Smooth muscle cell of the umbilical artery (primary cell): ENCODE measurements around the gene SYT5. TPM values are rescaled to one million over a fixed set of nuclear protein-coding genes. Genes with fewer than 3 reads are reported as not detected.

Experiments used
- total RNA-seq: library from RNA; depleted of rRNA; stranded (reverse); fragments of >200 nt; gene quantifications from 2 replicates; pipeline ENCODE4 v1.2.3, GENCODE V29; 2014

SYT5 gene
- not detected in 2 replicates for total RNA-seq

DNA sequence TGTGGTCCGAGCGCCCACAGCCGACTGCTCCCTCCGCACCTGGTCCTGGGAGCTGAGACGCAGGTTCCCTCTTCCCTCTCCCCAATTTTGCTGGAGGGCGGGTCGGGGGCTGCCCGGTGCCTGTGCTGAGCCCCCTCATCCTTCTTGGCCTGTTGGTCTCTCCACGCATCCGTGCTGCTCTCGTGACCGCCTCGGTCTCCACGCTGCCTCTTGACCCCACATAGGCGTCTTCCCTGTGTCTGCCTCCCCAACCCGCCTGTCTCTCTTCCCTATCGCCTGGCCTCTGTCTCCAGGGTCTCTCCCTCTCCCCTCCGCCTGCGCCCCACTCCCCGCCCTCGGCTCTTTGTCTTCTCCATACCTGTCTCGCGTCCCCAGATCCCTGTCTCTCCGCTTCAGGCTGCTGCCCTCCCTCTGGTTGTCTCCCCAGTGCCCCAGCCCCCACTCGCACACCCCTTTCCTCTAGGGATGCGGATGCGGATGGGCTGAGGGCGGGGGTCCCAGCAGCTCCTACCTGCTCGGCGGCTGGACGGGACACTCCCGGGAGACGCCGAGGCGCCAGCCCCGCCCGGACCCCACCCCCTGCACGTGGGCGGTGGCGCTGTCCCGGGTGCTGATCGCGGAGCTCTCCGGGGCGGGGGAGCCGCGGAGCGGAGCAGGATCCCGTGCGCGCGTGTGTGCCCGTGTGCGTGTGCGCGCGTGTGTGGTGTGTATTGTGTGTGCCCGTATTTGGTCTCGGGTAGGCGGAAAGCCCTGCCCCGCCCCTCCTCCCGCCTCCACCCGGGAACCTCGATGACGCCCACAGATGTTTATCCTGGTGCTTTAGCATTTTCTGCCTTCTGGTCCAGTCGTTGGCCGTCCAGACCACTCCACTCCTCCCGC, at the start of gene SYT5:
Gene SYT5, minus strand, starts transcription at position 684 of the 879 bp plus-strand sequence. CDS start 1,248 bp downstream, outside the sequence.

DNA sequence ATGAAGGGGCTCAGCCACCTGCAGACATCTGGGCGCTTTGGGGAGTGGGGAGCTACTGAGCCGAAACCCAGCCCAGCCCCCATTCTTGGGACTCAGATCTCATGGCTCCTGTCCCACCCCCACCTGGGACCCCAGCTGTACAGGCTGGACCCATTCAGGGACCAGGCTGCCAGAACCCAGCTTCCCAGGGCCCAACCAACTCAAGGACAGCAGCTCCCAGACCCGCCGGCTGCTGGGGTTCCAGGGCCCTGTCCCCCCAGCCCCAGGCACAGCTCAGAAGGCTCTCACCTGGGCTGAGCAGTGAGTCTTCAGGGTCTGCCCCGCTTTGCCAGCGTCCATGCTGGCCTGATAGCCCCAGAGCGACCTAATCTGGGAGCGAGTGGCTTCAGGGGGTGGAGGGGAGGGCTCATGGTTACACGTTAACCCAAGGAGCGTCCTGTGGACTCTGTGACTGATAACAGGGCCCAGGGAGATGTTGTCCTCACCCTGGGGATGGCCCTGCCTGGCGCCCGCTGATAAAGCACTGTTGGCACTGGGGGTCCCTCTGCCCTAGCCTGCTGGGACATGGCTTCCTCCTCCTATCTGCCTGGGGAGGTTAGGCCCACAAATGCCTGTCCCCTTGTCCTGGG, 48.4 kb upstream of the SYT5 start, which contains the start of gene TMEM86B:
Gene TMEM86B, minus strand, starts transcription at position 361 of the 629 bp plus-strand sequence. Its CDS starts 22 bp downstream, at position 339.

DNA sequence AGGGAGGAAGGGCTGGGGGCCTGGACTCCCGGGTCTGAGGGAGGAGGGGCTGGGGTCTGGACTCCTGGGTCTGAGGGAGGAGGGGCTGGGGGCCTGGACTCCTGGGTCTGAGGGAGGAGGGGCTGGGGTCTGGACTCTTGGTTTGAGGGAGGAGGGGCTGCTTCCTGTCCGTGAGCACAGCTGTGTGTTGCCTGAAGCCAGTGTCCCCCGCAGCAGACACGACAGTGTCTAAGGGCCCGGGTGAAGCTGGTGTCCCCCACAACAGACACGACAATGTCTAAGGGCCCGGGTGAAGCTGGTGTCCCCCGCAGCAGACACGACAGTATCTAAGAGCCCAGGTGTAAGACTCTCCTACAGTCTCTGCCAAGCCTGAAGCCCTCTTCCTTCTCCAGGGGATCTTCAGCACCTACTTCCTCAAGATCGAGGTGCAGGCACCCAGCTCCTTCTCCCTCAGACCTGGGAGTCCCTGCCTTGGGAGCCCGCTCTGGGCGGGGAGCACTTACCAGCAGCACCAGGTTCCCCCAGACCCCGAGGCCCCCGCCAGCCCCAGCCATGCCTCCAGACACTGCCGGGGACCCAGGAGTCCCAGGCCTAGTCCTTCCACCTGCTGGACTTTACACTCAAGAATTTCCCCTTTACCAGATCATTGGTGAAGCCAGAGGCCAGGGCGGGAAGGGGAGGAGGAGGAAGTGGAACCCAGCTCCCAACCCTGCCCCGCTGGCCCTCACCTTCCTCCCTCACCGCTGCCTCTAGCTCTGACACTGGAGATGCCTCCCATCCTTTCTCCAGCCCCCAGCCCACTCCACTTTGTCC, 29.0 kb upstream of the SYT5 start, which contains the start of gene PTPRH:
Gene PTPRH, minus strand, starts transcription at position 622 of the 813 bp plus-strand sequence. Its CDS starts 68 bp downstream, at position 554.

DNA sequence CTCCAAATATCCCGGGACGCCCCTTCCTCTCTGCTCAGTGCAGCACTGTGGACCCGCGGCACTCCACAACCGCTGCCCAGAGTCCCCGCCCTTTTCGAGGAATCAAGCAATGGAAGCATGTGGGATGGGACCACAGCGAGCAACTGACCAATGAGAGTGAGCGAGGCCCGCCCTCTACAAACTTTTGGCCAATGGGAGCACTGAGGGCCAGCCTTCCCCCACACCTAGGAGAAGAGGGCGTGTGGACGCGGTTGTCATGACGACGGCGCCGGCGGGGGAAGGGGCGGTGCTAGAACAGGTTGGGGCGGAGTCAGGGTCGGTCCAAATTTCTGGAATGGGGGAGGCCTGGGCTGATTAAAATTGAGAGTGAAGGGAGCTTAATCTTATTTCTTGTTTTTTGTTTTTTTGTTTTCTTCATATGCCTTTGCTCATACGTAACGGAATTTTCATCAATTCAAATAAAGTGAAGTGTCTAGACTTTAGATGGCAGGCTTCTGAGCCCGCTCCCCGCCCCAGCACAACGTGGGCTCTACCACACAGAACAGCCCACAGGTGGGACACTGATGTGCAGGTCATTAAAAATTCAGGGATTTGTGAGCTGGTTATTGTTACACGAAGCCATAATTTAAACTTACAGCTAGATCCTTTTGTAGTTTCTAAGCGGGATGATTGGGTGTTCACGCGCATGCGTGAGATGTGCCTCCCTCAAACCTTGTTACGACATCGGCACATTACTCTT, 13.4 kb downstream of the SYT5 start, which contains the start of gene DNAAF3:
Gene DNAAF3, minus strand, starts transcription at position 84 of the 739 bp plus-strand sequence. CDS start 200 bp downstream, outside the sequence.

DNA sequence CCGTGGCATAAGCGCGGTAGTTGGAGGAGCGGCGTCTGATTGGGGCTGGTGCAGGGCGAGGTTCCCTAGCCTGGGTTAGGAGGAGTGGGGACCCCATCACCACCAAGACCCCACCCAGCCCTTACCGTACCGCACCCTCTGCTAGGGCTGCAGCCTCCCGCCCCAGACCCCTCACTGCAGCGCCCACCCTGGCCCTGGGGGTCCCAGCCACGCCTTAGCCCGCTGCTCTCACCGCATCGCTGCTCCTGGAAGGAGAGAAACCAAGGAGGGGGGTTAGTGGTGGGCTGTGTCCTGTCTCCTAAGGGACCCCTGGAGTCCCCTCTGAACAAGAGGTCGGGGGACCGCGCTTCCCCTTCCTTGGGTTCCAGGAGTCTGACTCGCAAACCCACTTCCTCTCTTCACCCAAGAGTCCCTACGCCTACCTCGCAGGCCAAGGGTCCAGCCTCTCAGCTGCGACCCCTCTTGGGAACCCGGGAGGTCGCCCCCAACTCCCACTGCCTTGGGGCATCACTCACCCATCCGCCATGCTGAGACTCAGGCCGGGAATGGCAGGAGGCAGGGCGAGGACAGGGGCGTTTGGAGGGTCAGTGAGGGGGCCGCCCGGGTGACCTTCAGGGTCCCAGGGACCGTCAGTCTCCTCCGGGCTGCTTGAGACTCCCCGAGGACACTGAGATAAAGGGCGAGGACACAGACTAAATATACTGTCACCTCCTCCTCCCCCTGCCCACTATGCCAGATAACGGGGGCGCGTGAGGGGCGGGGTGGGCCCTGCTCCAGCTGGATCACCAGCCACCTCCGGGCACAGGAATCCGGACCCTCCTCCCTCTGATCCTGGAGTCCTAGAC, 22.8 kb downstream of the SYT5 start, which contains the start of gene TNNI3:
Gene TNNI3, minus strand, starts transcription at position 669 of the 845 bp plus-strand sequence. Its CDS starts 143 bp downstream, at position 526.

DNA sequence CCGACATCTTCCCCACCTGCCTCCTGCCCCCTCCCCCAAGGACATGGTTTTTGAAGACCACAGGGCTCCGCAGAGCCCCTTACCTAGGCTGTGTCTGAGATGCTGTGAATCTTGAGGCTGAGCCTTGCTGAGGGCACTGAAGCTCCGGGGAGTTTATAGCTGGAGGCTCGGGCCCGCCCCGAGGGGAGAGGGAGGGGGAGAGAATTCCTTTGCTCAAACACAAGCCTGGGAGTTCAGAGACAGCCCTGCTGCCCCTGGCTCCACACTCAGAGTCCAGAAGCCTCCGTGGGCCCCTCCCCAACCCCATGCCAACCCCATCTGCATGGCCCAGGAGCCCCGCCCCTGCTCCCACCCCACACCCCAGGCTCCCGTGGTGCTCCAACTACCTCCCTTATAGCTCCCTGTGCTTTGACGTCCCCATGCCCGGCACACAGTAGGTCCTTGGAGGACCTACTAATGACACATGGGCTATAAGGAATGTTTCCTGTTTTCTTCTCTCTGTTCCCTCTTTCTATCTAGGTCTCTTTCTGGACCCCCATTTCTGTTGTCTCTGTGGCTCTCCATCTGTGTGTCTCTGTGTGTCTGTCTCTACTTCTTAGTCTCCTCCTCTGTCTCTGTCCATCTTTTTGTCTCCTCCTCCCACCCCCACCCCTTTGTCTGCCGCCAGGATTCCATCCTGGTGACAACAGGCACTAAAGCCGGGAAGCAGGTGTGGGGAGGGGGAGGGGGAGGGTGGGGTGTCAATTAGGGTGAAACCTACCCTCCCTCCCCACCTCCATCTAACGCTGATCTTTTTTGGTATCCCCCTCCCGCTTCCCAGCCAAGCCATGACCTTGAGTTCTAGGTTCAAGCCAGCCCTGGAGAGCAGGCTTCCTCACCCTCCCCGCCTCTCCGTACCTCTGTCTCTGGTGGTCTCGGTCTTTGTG, 30.7 kb downstream of the SYT5 start, which contains the start of gene TNNT1:
Gene TNNT1, minus strand, starts transcription at position 129 of the 926 bp plus-strand sequence. CDS start 2,049 bp downstream, outside the sequence.

Other genes with a start within 250 kb of the SYT5 start
- not detected in 2 replicates for gene NLRP7, start 232.8 kb downstream of the SYT5 start, total RNA-seq
- 2.6 TPM in 1 of 2 replicates, not detected in the other for gene NLRP2, start 213.9 kb downstream of the SYT5 start, total RNA-seq
- 0.18 TPM in 1 of 2 replicates, not detected in the other for gene GP6, start 142.0 kb downstream of the SYT5 start, total RNA-seq
- 7.4 and 10.3 TPM in 2 replicates for gene RDH13, start 117.1 kb downstream of the SYT5 start, total RNA-seq
- 0.30 and 1.3 TPM in 2 replicates for gene EPS8L1, start 104.4 kb downstream of the SYT5 start, total RNA-seq
- 29.4 and 46.6 TPM in 2 replicates for gene PPP1R12C, start 62.7 kb downstream of the SYT5 start, total RNA-seq
- 1.5 and 3.0 TPM in 2 replicates for gene TNNT1, start 31.1 kb downstream of the SYT5 start, total RNA-seq
- not detected in 2 replicates for gene TNNI3, start 22.6 kb downstream of the SYT5 start, total RNA-seq
- 0.30 and 0.65 TPM in 2 replicates for gene DNAAF3, start 13.7 kb downstream of the SYT5 start, total RNA-seq
- gene PTPRH, start 29.2 kb upstream of the SYT5 start, total RNA-seq = 4.2 and 5.0 TPM in 2 replicates
- gene TMEM86B, start 48.5 kb upstream of the SYT5 start, total RNA-seq = 0.59 and 1.4 TPM in 2 replicates
- gene PPP6R1, start 78.7 kb upstream of the SYT5 start, total RNA-seq = 30.9 and 63.4 TPM in 2 replicates
- 22.9 and 34.8 TPM in 2 replicates for gene HSPBP1, start 99.8 kb upstream of the SYT5 start, total RNA-seq
- 6.5 and 16.4 TPM in 2 replicates for gene BRSK1, start 103.7 kb upstream of the SYT5 start, total RNA-seq
- not detected in 2 replicates for gene TMEM150B, start 145.1 kb upstream of the SYT5 start, total RNA-seq
- gene KMT5C, start 159.6 kb upstream of the SYT5 start, total RNA-seq = 9.5 and 9.8 TPM in 2 replicates
- gene COX6B2, start 174.4 kb upstream of the SYT5 start, total RNA-seq = 0.09 TPM in 1 of 2 replicates, not detected in the other
- gene GARIN5B, start 183.0 kb upstream of the SYT5 start, total RNA-seq = not detected in 2 replicates
- gene IL11, start 190.2 kb upstream of the SYT5 start, total RNA-seq = 14.4 and 33.9 TPM in 2 replicates
- gene TMEM190, start 196.5 kb upstream of the SYT5 start, total RNA-seq = not detected in 2 replicates
- 0.30 and 0.32 TPM in 2 replicates for gene TMEM238, start 204.0 kb upstream of the SYT5 start, total RNA-seq
- 212 and 468 TPM in 2 replicates for gene RPL28, start 205.6 kb upstream of the SYT5 start, total RNA-seq
- 72.5 and 94.4 TPM in 2 replicates for gene UBE2S, start 227.5 kb upstream of the SYT5 start, total RNA-seq